Activated naive CD4-positive, alpha-beta T cell treated with anti-CD3 and anti-CD28 coated beads, Interleukin-2, amount 10 ng/mL, durations not matched to agents 7 days and 5 days (primary cell): ENCODE results near the gene ANKRD33.

Source experiments
- CTCF ChIA-PET: fragments of 350-600 bp; sonication (Branson Sonifier 250); formaldehyde crosslinking; loops from one replicate; lab custom pipeline; 2021; ENCODE audit warnings: antibody characterized with exemption; lab: Charles Lee
- DNase-seq: peaks from one replicate; pipeline ENCODE4 v3.0.0-alpha.2; 2020
- H3K27ac Mint-ChIP-seq: one replicate; pipeline ENCODE4 v1.8.0; 2021; ENCODE audit warnings: mild to moderate bottlenecking, moderate library complexity, mixed read lengths
- H3K27me3 Mint-ChIP-seq: one replicate; pipeline ENCODE4 v1.8.0; 2021; ENCODE audit warnings: mild to moderate bottlenecking, mixed read lengths
- H3K36me3 Mint-ChIP-seq: one replicate; pipeline ENCODE4 v1.8.0; 2021; ENCODE audit warnings: mixed read lengths
- H3K4me1 Mint-ChIP-seq: one replicate; pipeline ENCODE4 v1.8.0; 2021; ENCODE audit warnings: mixed read lengths
- H3K4me3 Mint-ChIP-seq: one replicate; pipeline ENCODE4 v1.8.0; 2021; ENCODE audit warnings: mild to moderate bottlenecking, moderate library complexity, mixed read lengths
- H3K9me3 Mint-ChIP-seq: one replicate; pipeline ENCODE4 v1.8.0; 2021; ENCODE audit warnings: mixed read lengths

The ANKRD33 gene

GRCh38 chr12:51887476-51888315 lies at the start of gene ANKRD33:
Gene ANKRD33, plus strand, starts transcription at chr12:51888103. Its CDS starts 84 bp downstream, at chr12:51888187.
- no peak for DNase-seq

GRCh38 chr12:51838762-51839161 lies 49.1 kb upstream of the ANKRD33 start:
- H3K36me3 Mint-ChIP-seq = no peaks in the 10 kb centered on the region
- peaks cover 92% of the 10 kb centered on the region for H3K27me3 Mint-ChIP-seq
- H3K9me3 Mint-ChIP-seq = no peaks in the 10 kb centered on the region
- peaks cover 3% of the 10 kb centered on the region for H3K4me1 Mint-ChIP-seq
- CTCF ChIA-PET = no interaction called here
- no peak for DNase-seq
- H3K27ac Mint-ChIP-seq = no peak overlapping the region
- no peak overlapping the region for H3K4me3 Mint-ChIP-seq

More at GRCh38 chr12:51887476-51888315, at the start of gene ANKRD33:
- H3K27me3 Mint-ChIP-seq = peaks cover 11% of the 10 kb centered on the region
- H3K27ac Mint-ChIP-seq = no peak within 1 kb of the TSS
- H3K9me3 Mint-ChIP-seq = peaks cover 8% of the 10 kb centered on the region
- H3K4me1 Mint-ChIP-seq = peaks cover 25% of the 10 kb centered on the region
- no peak within 1 kb of the TSS for H3K4me3 Mint-ChIP-seq
- peaks cover 7% of the 10 kb centered on the region for H3K36me3 Mint-ChIP-seq
- CTCF ChIA-PET = interaction anchor here (1.2 to 3.4 kb wide), 4 partner anchors 12 to 138 kb away, joined by 4 to 18 read pairs (median 5); no protein-coding TSS in a partner anchor

GRCh38 chr12:51839310-51839947 lies 48.5 kb upstream of the ANKRD33 start:
- no peaks in the 10 kb centered on the region for H3K9me3 Mint-ChIP-seq
- no peak overlapping the region for H3K4me3 Mint-ChIP-seq
- no peaks in the 10 kb centered on the region for H3K36me3 Mint-ChIP-seq
- no peak for DNase-seq
- no peaks in the 10 kb centered on the region for H3K4me1 Mint-ChIP-seq
- CTCF ChIA-PET = interaction anchor here (0.6 kb wide), 1 partner anchor 40 kb away, joined by 3 read pairs; no protein-coding TSS in a partner anchor
- no peak overlapping the region for H3K27ac Mint-ChIP-seq
- peaks cover 92% of the 10 kb centered on the region for H3K27me3 Mint-ChIP-seq

GRCh38 chr12:51840966-51841365 lies 46.9 kb upstream of the ANKRD33 start:
- H3K36me3 Mint-ChIP-seq = no peaks in the 10 kb centered on the region
- no peaks in the 10 kb centered on the region for H3K9me3 Mint-ChIP-seq
- no peak for DNase-seq
- peaks cover under 1% of the 10 kb centered on the region for H3K4me1 Mint-ChIP-seq
- peaks cover 92% of the 10 kb centered on the region for H3K27me3 Mint-ChIP-seq
- H3K27ac Mint-ChIP-seq = no peak overlapping the region
- CTCF ChIA-PET = interaction anchor here (0.9 kb wide), 1 partner anchor 82 kb away, joined by 3 read pairs; no protein-coding TSS in a partner anchor
- no peak overlapping the region for H3K4me3 Mint-ChIP-seq

GRCh38 chr12:51841727-51842126 lies 46.2 kb upstream of the ANKRD33 start:
- CTCF ChIA-PET = interaction anchor here (0.9 kb wide), 1 partner anchor 81 kb away, joined by 3 read pairs; no protein-coding TSS in a partner anchor
- Mint-ChIP-seq H3K4me3 (no peak overlapping the region), H3K27me3 (peaks cover 98% of the 10 kb centered on the region), H3K4me1 (peaks cover 5% of the 10 kb centered on the region), H3K9me3 (no peaks in the 10 kb centered on the region), H3K27ac (no peak overlapping the region), H3K36me3 (no peaks in the 10 kb centered on the region)
- DNase-seq = no peak

- no peak overlapping the region for H3K27ac Mint-ChIP-seq
- H3K36me3 Mint-ChIP-seq = no peaks in the 10 kb centered on the region
- no peaks in the 10 kb centered on the region for H3K9me3 Mint-ChIP-seq
- peaks cover 7% of the 10 kb centered on the region for H3K4me1 Mint-ChIP-seq
- H3K27me3 Mint-ChIP-seq = peaks cover 91% of the 10 kb centered on the region
- CTCF ChIA-PET = no interaction called here
- no peak overlapping the region for H3K4me3 Mint-ChIP-seq
- DNase-seq = no peak
Measured at GRCh38 chr12:51844854-51845253, 43.0 kb upstream of the ANKRD33 start.

GRCh38 chr12:51845482-51845881 lies 42.4 kb upstream of the ANKRD33 start:
- H3K36me3 Mint-ChIP-seq = no peaks in the 10 kb centered on the region
- no peak overlapping the region for H3K27ac Mint-ChIP-seq
- H3K27me3 Mint-ChIP-seq = peaks cover 94% of the 10 kb centered on the region
- no peak for DNase-seq
- CTCF ChIA-PET = no interaction called here
- H3K4me1 Mint-ChIP-seq = peaks cover 7% of the 10 kb centered on the region
- H3K9me3 Mint-ChIP-seq = no peaks in the 10 kb centered on the region
- H3K4me3 Mint-ChIP-seq = no peak overlapping the region

- Mint-ChIP-seq H3K9me3 (no peaks in the 10 kb centered on the region), H3K27ac (no peak overlapping the region), H3K27me3 (peaks cover 94% of the 10 kb centered on the region), H3K36me3 (no peaks in the 10 kb centered on the region), H3K4me3 (peak overlapping the region; percentile 52), H3K4me1 (peaks cover 15% of the 10 kb centered on the region)
- CTCF ChIA-PET = no interaction called here
- no peak for DNase-seq
Measured at GRCh38 chr12:51846271-51846691, 41.6 kb upstream of the ANKRD33 start.

- no peaks in the 10 kb centered on the region for H3K9me3 Mint-ChIP-seq
- peaks cover 94% of the 10 kb centered on the region for H3K27me3 Mint-ChIP-seq
- H3K36me3 Mint-ChIP-seq = no peaks in the 10 kb centered on the region
- CTCF ChIA-PET = no interaction called here
- peak; percentile 41 for DNase-seq
- H3K4me3 Mint-ChIP-seq = peak overlapping the region; percentile 48
- no peak overlapping the region for H3K27ac Mint-ChIP-seq
- peaks cover 22% of the 10 kb centered on the region for H3K4me1 Mint-ChIP-seq
Measured at GRCh38 chr12:51846911-51847642, 40.8 kb upstream of the ANKRD33 start.

- H3K4me1 Mint-ChIP-seq = peaks cover 26% of the 10 kb centered on the region
- no peak overlapping the region for H3K27ac Mint-ChIP-seq
- CTCF ChIA-PET = no interaction called here
- DNase-seq = no peak
- no peaks in the 10 kb centered on the region for H3K36me3 Mint-ChIP-seq
- no peak overlapping the region for H3K4me3 Mint-ChIP-seq
- H3K9me3 Mint-ChIP-seq = no peaks in the 10 kb centered on the region
- peaks cover 94% of the 10 kb centered on the region for H3K27me3 Mint-ChIP-seq
Measured at GRCh38 chr12:51847643-51848325, 40.1 kb upstream of the ANKRD33 start.

- H3K27ac Mint-ChIP-seq = no peak within 1 kb of the TSS
- peaks cover 26% of the 10 kb centered on the region for H3K4me1 Mint-ChIP-seq
- no peak within 1 kb of the TSS for H3K4me3 Mint-ChIP-seq
- CTCF ChIA-PET = no interaction called here
- H3K9me3 Mint-ChIP-seq = no peaks in the 10 kb centered on the region
- H3K36me3 Mint-ChIP-seq = no peaks in the 10 kb centered on the region
- DNase-seq = no peak
- peaks cover 94% of the 10 kb centered on the region for H3K27me3 Mint-ChIP-seq
Measured at GRCh38 chr12:51848326-51848727, 39.6 kb upstream of the ANKRD33 start, which contains the start of gene FIGNL2. Gene FIGNL2, minus strand, starts transcription at chr12:51848718. Its CDS starts 26,305 bp downstream, at chr12:51822413.

- H3K27me3 Mint-ChIP-seq = peaks cover 91% of the 10 kb centered on the region
- CTCF ChIA-PET = no interaction called here
- no peaks in the 10 kb centered on the region for H3K36me3 Mint-ChIP-seq
Measured at GRCh38 chr12:51848841-51849735, 38.8 kb upstream of the ANKRD33 start.

More at GRCh38 chr12:51848841-51849735, 38.8 kb upstream of the ANKRD33 start:
- Mint-ChIP-seq H3K27ac (no peak overlapping the region), H3K4me1 (peaks cover 26% of the 10 kb centered on the region), H3K4me3 (no peak overlapping the region), H3K9me3 (no peaks in the 10 kb centered on the region)
- no peak for DNase-seq
